ENCODE results near the gene ZNF784.

The ZNF784 gene

GRCh38 chr19:55642153-55643002 lies 18.0 kb upstream of the ZNF784 start:
- DNase-seq = no peak

GRCh38 chr19:55641426-55642152 lies 17.2 kb upstream of the ZNF784 start:
- no peak for DNase-seq

- peak; percentile 25 to 30 for DNase-seq
Measured at GRCh38 chr19:55640577-55641425, 16.4 kb upstream of the ZNF784 start, which contains the start of gene ZNF580. TSS of gene ZNF580 (plus strand) at chr19:55641002. CDS start at chr19:55642509, 1,507 bp downstream.

- peak; percentile 25 to 49 for DNase-seq
Measured at GRCh38 chr19:55640043-55640576, 15.7 kb upstream of the ZNF784 start.

- no peak for DNase-seq
Measured at GRCh38 chr19:55638864-55639359, 14.5 kb upstream of the ZNF784 start.

GRCh38 chr19:55637534-55637933 lies 13.2 kb upstream of the ZNF784 start:
- DNase-seq = no peak

GRCh38 chr19:55636723-55637122 lies 12.4 kb upstream of the ZNF784 start:
- DNase-seq = no peak

- no peak for DNase-seq
Measured at GRCh38 chr19:55635856-55636440, 11.6 kb upstream of the ZNF784 start.

GRCh38 chr19:55635334-55635717 lies 11.0 kb upstream of the ZNF784 start:
- no peak for DNase-seq

GRCh38 chr19:55633861-55634260 lies 9.5 kb upstream of the ZNF784 start:
- no peak for DNase-seq

GRCh38 chr19:55632463-55632834 lies 8.1 kb upstream of the ZNF784 start:
- peak; percentile 86 to 93 for DNase-seq

GRCh38 chr19:55626350-55626749 lies 2.0 kb upstream of the ZNF784 start:
- no peak for DNase-seq

- DNase-seq = no peak
Measured at GRCh38 chr19:55625004-55625326, 599 bp upstream of the ZNF784 start.

GRCh38 chr19:55623561-55623960 lies 805 bp downstream of the ZNF784 start:
- DNase-seq = no peak

GRCh38 chr19:55623130-55623529 lies 1.2 kb downstream of the ZNF784 start:
- DNase-seq = no peak

- DNase-seq = no peak
Measured at GRCh38 chr19:55622242-55622969, 2.0 kb downstream of the ZNF784 start.

GRCh38 chr19:55621673-55622231 lies 2.6 kb downstream of the ZNF784 start:
- DNase-seq = no peak

- DNase-seq = no peak
Measured at GRCh38 chr19:55621205-55621672, 3.1 kb downstream of the ZNF784 start.

GRCh38 chr19:55620410-55621204 lies 3.8 kb downstream of the ZNF784 start:
- no peak for DNase-seq

- DNase-seq = no peak
Measured at GRCh38 chr19:55619286-55619685, 5.1 kb downstream of the ZNF784 start.
